Panc1 (cell line): Measurements from ENCODE around the gene EXOC7. TPM values are rescaled to one million over a fixed set of nuclear protein-coding genes. Genes with fewer than 3 reads are reported as not detected.

Source experiments
- ATAC-seq: fragments of 200-7000 bp; cut with Tn5 transposase; 2 replicates; pipeline ENCODE4 v1.9.1; 2020; ENCODE audit warnings: mild to moderate bottlenecking, moderate library complexity
- BruUV-seq: library from RNA; stranded (reverse); fragments of 400-500 nt; replicated peaks from 2 replicates; lab custom pipeline; 2021; lab: Mats Ljungman, UMichigan
- CTCF ChIA-PET: fragments of 300-600 bp; sonication (Branson Sonifier 250); formaldehyde crosslinking; loops from one replicate; lab custom pipeline; 2022; ENCODE audit warnings: antibody characterized with exemption; lab: Charles Lee
- POLR2A ChIA-PET: fragments of 300-600 bp; sonication (Branson Sonifier 250); formaldehyde crosslinking; loops from one replicate; lab custom pipeline; 2022; ENCODE audit warnings: antibody characterized with exemption; lab: Charles Lee
- DNase-seq: peaks from one replicate; pipeline ENCODE4 v3.0.0-alpha.2; 2010; ENCODE audit warnings: low read depth, low spot score
- H3K27ac ChIP-seq: 2 replicates; pipeline ENCODE4 v1.5.1; 2011; ENCODE audit warnings: mild to moderate bottlenecking, low read length, inconsistent platforms
- H3K27me3 ChIP-seq: fragments of 200-500 bp; sonication (Bioruptor generic); 2 replicates; pipeline ENCODE4 v1.6.0; 2014; ENCODE audit warnings: low read length, inconsistent platforms; ENCODE audit not compliant: control insufficient read depth, insufficient read depth
- H3K36me3 ChIP-seq: fragments of 200-500 bp; sonication (Bioruptor generic); 2 replicates; pipeline ENCODE4 v1.5.1; 2014; ENCODE audit warnings: inconsistent platforms, mild to moderate bottlenecking, low read length, moderate library complexity; ENCODE audit not compliant: control insufficient read depth, insufficient read depth
- H3K4me1 ChIP-seq: 2 replicates; pipeline ENCODE4 v1.5.1; 2011; ENCODE audit warnings: inconsistent platforms, mild to moderate bottlenecking, low read length, moderate library complexity; ENCODE audit not compliant: control insufficient read depth, insufficient read depth
- H3K4me3 ChIP-seq, 2 experiments: 2 replicates each; pipeline ENCODE4 v1.5.1; 2011 to 2012; ENCODE audit warnings: low read depth in 2 of 2, low read length in 2 of 2, mild to moderate bottlenecking in 2 of 2, inconsistent platforms in 1 of 2, moderate library complexity in 1 of 2
- H3K9me3 ChIP-seq: fragments of 200-500 bp; sonication (Bioruptor generic); 2 replicates; pipeline ENCODE4 v1.5.1; 2014; ENCODE audit warnings: low read depth, mild to moderate bottlenecking, inconsistent platforms, low read length, moderate library complexity; ENCODE audit not compliant: control insufficient read depth, insufficient read depth
- SIN3A ChIP-seq: IDR thresholded peaks from 2 replicates; pipeline ENCODE4 v1.6.1; 2012; ENCODE audit warnings: low read depth, mild to moderate bottlenecking, low read length, moderate library complexity, borderline replicate concordance; ENCODE audit not compliant: insufficient read depth
- TCF7L2 ChIP-seq: IDR thresholded peaks from 2 replicates; pipeline ENCODE4 v1.6.1; 2011; ENCODE audit warnings: mild to moderate bottlenecking, low read depth, low read length, inconsistent platforms
- in situ Hi-C: cut with HindIII; loops from 2 replicates; pipeline ENCODE4 v1.10.0; 2016; ENCODE audit warnings: low sequenced_read_pairs, low pct_unique_long_range_greater_than_20kb
- intact Hi-C: fragments of 100-400 bp; cut with micrococcal nuclease; formaldehyde crosslinking; loops from one replicate; pipeline ENCODE4 v1.10.0; 2022; ENCODE audit not compliant: unreplicated experiment
- total RNA-seq: library from RNA; stranded (reverse); gene quantifications from one replicate; pipeline ENCODE4 v1.2.1, GENCODE V29; 2021; ENCODE audit not compliant: unreplicated experiment
- TF ChIP-seq, protein P1 (sequence below), 2 experiments: IDR thresholded peaks; 2 replicates each; pipeline ENCODE4 v1.6.1; 2011 to 2012; ENCODE audit warnings: low read depth in 2 of 2, control low read depth in 1 of 2, low read length in 1 of 2, mild to moderate bottlenecking in 1 of 2, moderate library complexity in 1 of 2; ENCODE audit not compliant: insufficient read depth in 1 of 2
- TF ChIP-seq, protein P2 (sequence below): fragments of 450-650 bp; IDR thresholded peaks from 2 replicates; pipeline ENCODE4 v1.5.1; 2017; ENCODE audit warnings: mild to moderate bottlenecking

The EXOC7 gene
- total RNA-seq, 1 experiment from 2014 or later: 190 TPM

DNA sequence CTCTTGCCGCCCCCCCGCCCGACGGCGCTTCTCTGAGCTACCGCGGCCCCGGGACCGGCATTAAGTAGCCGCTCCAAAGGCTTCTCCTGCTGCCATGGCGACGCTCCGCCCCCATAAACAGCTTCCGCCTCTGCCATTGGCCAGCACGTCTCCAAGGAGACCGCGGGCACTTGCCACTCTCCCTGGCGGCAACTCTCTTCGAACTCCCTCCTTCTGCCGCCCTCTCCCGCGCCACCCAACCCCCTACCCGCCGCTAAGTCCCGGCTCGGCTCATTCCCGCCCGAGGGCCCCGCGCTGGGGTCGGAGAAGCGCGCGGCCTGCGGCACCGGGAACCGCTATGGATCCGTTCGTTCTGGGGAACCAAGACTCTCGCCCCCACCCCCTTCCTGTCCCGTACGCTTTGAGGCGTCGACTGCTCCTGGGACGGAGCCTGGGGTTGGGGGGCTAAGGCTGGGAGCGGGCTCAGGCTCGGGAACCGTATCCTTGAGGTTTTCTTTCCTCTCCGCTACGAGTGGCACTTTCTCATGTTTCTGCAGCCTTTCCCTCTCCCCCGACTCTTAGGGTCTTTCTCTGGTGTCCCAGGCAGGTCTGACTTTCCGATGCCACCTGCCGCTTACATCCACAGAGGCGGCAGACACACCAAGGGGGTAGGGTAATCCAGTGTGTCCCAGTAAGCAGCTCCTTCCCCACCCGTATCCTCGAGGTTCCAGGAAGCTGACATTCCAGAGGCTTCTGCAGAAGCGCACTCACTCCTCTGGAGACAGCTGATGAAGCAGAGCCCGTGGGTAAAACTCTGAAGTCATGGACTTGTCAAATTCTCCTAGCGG is 37.8 kb upstream of the EXOC7 start, which contains the start of gene FOXJ1:
Gene FOXJ1, minus strand, starts transcription at position 34 of the 827 bp plus-strand sequence. CDS start 850 bp downstream, outside the sequence.
- Histone ChIP-seq H3K4me1 (peaks cover 21% of the 10 kb centered on the region), H3K36me3 (no peaks in the 10 kb centered on the region), H3K4me3 (peak within 1 kb of the TSS; percentile 52 to 59), H3K27ac (peak within 1 kb of the TSS; percentile 39; the same call in 1 of the 2 replicates), H3K9me3 (no peaks in the 10 kb centered on the region), H3K27me3 (no peaks in the 10 kb centered on the region)
- intact Hi-C loops: no loop called here
- TF ChIP-seq, protein P1, sequence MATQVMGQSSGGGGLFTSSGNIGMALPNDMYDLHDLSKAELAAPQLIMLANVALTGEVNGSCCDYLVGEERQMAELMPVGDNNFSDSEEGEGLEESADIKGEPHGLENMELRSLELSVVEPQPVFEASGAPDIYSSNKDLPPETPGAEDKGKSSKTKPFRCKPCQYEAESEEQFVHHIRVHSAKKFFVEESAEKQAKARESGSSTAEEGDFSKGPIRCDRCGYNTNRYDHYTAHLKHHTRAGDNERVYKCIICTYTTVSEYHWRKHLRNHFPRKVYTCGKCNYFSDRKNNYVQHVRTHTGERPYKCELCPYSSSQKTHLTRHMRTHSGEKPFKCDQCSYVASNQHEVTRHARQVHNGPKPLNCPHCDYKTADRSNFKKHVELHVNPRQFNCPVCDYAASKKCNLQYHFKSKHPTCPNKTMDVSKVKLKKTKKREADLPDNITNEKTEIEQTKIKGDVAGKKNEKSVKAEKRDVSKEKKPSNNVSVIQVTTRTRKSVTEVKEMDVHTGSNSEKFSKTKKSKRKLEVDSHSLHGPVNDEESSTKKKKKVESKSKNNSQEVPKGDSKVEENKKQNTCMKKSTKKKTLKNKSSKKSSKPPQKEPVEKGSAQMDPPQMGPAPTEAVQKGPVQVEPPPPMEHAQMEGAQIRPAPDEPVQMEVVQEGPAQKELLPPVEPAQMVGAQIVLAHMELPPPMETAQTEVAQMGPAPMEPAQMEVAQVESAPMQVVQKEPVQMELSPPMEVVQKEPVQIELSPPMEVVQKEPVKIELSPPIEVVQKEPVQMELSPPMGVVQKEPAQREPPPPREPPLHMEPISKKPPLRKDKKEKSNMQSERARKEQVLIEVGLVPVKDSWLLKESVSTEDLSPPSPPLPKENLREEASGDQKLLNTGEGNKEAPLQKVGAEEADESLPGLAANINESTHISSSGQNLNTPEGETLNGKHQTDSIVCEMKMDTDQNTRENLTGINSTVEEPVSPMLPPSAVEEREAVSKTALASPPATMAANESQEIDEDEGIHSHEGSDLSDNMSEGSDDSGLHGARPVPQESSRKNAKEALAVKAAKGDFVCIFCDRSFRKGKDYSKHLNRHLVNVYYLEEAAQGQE (IDR thresholded peaks at IDR 0.05; ENCODE audit: insufficient read depth in 1 of 2, low read depth in 2 of 2, low read length in 1 of 2): 0 out of 4 replicates have a peak, but pooled peaks of 1 of the 2 experiments have one; percentile 33
- TF ChIP-seq, protein P2, sequence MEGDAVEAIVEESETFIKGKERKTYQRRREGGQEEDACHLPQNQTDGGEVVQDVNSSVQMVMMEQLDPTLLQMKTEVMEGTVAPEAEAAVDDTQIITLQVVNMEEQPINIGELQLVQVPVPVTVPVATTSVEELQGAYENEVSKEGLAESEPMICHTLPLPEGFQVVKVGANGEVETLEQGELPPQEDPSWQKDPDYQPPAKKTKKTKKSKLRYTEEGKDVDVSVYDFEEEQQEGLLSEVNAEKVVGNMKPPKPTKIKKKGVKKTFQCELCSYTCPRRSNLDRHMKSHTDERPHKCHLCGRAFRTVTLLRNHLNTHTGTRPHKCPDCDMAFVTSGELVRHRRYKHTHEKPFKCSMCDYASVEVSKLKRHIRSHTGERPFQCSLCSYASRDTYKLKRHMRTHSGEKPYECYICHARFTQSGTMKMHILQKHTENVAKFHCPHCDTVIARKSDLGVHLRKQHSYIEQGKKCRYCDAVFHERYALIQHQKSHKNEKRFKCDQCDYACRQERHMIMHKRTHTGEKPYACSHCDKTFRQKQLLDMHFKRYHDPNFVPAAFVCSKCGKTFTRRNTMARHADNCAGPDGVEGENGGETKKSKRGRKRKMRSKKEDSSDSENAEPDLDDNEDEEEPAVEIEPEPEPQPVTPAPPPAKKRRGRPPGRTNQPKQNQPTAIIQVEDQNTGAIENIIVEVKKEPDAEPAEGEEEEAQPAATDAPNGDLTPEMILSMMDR: no peak
- TF ChIP-seq SIN3A: peak; percentile 100
- in situ Hi-C loops: no loop called here
- ChIA-PET CTCF (interaction anchor here (0.5 to 1.1 kb wide), 4 partner anchors 12 to 183 kb away, joined by 3 to 8 read pairs (median 4); no protein-coding TSS in a partner anchor), POLR2A (interaction anchor here (0.5 to 0.7 kb wide), 6 partner anchors 10 to 106 kb away, joined by 3 to 8 read pairs (median 4); no protein-coding TSS in a partner anchor)
- DNase-seq: peak; percentile 46
- BruUV-seq: no TSS peak
- peak; percentile 93 for ATAC-seq

DNA sequence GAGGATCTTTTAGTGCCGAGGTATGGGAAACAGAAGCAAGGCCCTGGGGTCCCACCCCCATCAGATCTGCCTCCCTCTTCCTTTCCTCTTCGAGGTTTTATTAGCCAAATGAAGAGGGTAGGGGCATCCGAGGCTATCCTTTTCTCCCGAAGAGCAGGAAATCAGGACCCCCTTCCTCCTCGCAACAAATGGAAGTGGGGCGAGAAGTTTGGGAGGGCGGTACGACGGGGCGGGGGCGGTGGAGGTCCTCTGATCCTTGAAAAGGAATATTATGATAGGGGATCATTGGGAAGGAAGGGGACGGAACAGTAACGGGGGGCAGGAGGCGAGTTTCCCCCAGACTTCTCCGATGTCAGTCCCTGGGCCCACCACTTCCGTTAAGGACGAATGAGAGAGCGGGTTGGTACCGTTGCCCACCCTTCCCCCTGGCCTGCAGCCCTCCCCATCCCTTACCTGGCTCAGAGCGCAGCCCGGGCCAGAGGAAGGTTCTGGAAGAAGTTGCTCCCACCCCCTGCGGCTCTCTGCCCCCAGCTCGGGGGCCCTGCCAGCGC is 37.1 kb upstream of the EXOC7 start:
- Histone ChIP-seq H3K4me1 (peaks cover 21% of the 10 kb centered on the region), H3K36me3 (no peaks in the 10 kb centered on the region), H3K9me3 (no peaks in the 10 kb centered on the region), H3K27me3 (no peaks in the 10 kb centered on the region), H3K4me3 (peak overlapping the region; percentile 52 to 59), H3K27ac (no peak overlapping the region)
- ATAC-seq: peak; percentile 8
- no peak for TF ChIP-seq TCF7L2
- no TSS peak for BruUV-seq
- DNase-seq: no peak
- POLR2A ChIA-PET: interaction anchor here (0.5 to 0.7 kb wide), 4 partner anchors 10 to 105 kb away, joined by 4 to 8 read pairs (median 5); no protein-coding TSS in a partner anchor
- in situ Hi-C loops (no loop called here), intact Hi-C loops (no loop called here)
- CTCF ChIA-PET: interaction anchor here (0.5 to 1.1 kb wide), 4 partner anchors 12 to 182 kb away, joined by 3 to 8 read pairs (median 4); no protein-coding TSS in a partner anchor
